ENCODE measurements around the gene TMEM186. TPM values are rescaled to one million over a fixed set of nuclear protein-coding genes. Genes with fewer than 3 reads are reported as not detected.

Gene TMEM186
- total RNA-seq, 2 experiments from 2014 or later: 15.3 to 15.4 TPM

DNA sequence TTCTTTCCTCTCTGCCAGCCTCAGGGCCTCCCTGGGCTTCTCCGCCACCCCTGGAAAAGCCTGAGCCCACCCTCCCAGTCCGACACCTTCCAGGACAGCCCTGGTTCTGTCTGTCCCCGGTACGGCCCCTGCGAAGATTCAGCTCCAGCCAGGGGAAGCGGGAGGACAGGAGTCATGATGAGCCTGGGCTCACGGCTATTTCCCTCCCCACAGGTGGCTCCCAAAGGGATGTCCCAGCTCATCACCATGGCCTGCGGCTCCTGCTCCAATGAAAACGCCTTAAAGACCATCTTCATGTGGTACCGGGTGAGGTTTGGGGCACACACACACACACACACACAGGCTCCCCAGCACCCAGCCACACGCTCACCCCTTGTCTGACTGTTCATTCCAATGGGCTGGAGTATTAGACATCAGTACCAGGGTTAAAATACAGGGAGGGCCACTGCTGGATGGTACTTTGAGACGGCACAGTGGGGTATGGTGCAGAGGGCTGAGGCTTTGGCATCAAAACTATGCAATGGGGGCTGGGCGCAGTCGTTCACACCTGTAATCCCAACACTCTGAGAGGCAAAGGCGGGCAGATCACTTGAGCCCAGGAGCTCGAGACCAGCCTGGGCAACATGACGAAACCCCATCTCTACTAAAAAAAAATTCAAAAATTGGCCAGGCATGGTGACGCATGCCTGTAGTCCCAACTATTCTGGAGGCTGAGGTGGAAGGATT, 32.8 kb downstream of the TMEM186 start:
- ATAC-seq: no peak
- H3K9me3 Mint-ChIP-seq: no peaks in the 10 kb centered on the region
- H3K27me3 Mint-ChIP-seq: no peaks in the 10 kb centered on the region
- no peak overlapping the region for H3K4me3 Mint-ChIP-seq
- no peak for TF ChIP-seq CTCF (IDR thresholded peaks at IDR 0.05)
- POLR2A ChIA-PET: no interaction called here
- CTCF ChIA-PET: no interaction called here
- no peak overlapping the region for H3K27ac Mint-ChIP-seq
- no peak for DNase-seq
- H3K36me3 Mint-ChIP-seq (ENCODE audit: low read depth): peaks cover 2% of the 10 kb centered on the region
- H3K4me1 Mint-ChIP-seq (ENCODE audit: low read depth): no peaks in the 10 kb centered on the region
- intact Hi-C loops (cut with micrococcal nuclease): no loop called here

GRCh38 chr16:8763899-8764298, 33.5 kb downstream of the TMEM186 start:
- H3K36me3 Mint-ChIP-seq (ENCODE audit: low read depth): peaks cover 2% of the 10 kb centered on the region
- no peak overlapping the region for H3K4me3 Mint-ChIP-seq
- H3K4me1 Mint-ChIP-seq (ENCODE audit: low read depth): no peaks in the 10 kb centered on the region
- no peak for TF ChIP-seq CTCF (IDR thresholded peaks at IDR 0.05)
- no peaks in the 10 kb centered on the region for H3K9me3 Mint-ChIP-seq
- ATAC-seq: no peak
- no peaks in the 10 kb centered on the region for H3K27me3 Mint-ChIP-seq
- POLR2A ChIA-PET: no interaction called here
- no peak overlapping the region for H3K27ac Mint-ChIP-seq
- intact Hi-C loops (cut with micrococcal nuclease): no loop called here
- DNase-seq: no peak
- CTCF ChIA-PET: no interaction called here

DNA sequence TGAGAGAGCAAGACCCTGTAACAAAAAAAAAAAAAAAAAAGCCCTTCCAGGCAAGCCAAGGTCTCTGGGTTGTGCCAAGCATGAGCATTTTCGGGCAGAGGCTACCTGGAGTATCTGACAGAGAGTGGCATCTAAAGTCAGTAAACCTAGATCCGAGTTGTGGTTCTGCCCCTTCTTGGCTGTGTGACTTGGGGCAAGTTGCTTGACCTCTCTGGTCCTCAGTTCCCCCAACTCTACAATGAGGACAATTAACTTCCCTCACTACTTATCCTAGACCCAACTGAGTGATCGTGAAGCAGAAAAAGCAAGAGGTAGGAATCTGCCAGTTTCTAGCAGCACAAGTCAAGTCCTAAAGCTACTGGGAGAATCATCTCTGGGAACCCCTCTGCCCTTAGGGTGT, 34.4 kb downstream of the TMEM186 start:
- no peaks in the 10 kb centered on the region for H3K9me3 Mint-ChIP-seq
- no peaks in the 10 kb centered on the region for H3K4me1 Mint-ChIP-seq (ENCODE audit: low read depth)
- H3K27me3 Mint-ChIP-seq: no peaks in the 10 kb centered on the region
- no peak for ATAC-seq
- DNase-seq: no peak
- intact Hi-C loops (cut with micrococcal nuclease): no loop called here
- ChIA-PET POLR2A (no interaction called here), CTCF (no interaction called here)
- TF ChIP-seq CTCF (IDR thresholded peaks at IDR 0.05): no peak
- peaks cover 2% of the 10 kb centered on the region for H3K36me3 Mint-ChIP-seq (ENCODE audit: low read depth)
- no peak overlapping the region for H3K4me3 Mint-ChIP-seq
- H3K27ac Mint-ChIP-seq: no peak overlapping the region

GRCh38 chr16:8762254-8762653, 35.2 kb downstream of the TMEM186 start:
- ATAC-seq: no peak
- ChIA-PET CTCF (no interaction called here), POLR2A (no interaction called here)
- intact Hi-C loops (cut with micrococcal nuclease): no loop called here
- peaks cover 2% of the 10 kb centered on the region for H3K36me3 Mint-ChIP-seq (ENCODE audit: low read depth)
- no peak overlapping the region for H3K4me3 Mint-ChIP-seq
- no peaks in the 10 kb centered on the region for H3K4me1 Mint-ChIP-seq (ENCODE audit: low read depth)
- no peak for TF ChIP-seq CTCF (IDR thresholded peaks at IDR 0.05)
- no peak overlapping the region for H3K27ac Mint-ChIP-seq
- no peak for DNase-seq
- H3K9me3 Mint-ChIP-seq: no peaks in the 10 kb centered on the region
- H3K27me3 Mint-ChIP-seq: no peaks in the 10 kb centered on the region

- ChIA-PET CTCF (no interaction called here), POLR2A (no interaction called here)
- ATAC-seq: no peak
- H3K9me3 Mint-ChIP-seq: no peaks in the 10 kb centered on the region
- H3K27ac Mint-ChIP-seq: no peak overlapping the region
- H3K4me3 Mint-ChIP-seq: no peak overlapping the region
- H3K4me1 Mint-ChIP-seq (ENCODE audit: low read depth): no peaks in the 10 kb centered on the region
- H3K27me3 Mint-ChIP-seq: no peaks in the 10 kb centered on the region
- intact Hi-C loops (cut with micrococcal nuclease): no loop called here
- peaks cover 2% of the 10 kb centered on the region for H3K36me3 Mint-ChIP-seq (ENCODE audit: low read depth)
- no peak for TF ChIP-seq CTCF (IDR thresholded peaks at IDR 0.05)
- no peak for DNase-seq
Measured at GRCh38 chr16:8761078-8761477, 36.4 kb downstream of the TMEM186 start.

Data from activated CD8-positive, alpha-beta T cell treated with anti-CD3 and anti-CD28 coated beads for 36 hours (primary cell).